HG02973 (cell line): Measurements from ENCODE around the gene SMARCC2.
"Not testable (repeated sequence)": the region's sequence is repeated elsewhere in the genome, so short reads cannot be mapped to it uniquely, and the experiment has no call there.

Experiments
- ATAC-seq: cut with Tn5 transposase; IDR thresholded peaks from one replicate; pipeline ENCODE4 v1.9.1; 2021; ENCODE audit warnings: moderate library complexity; ENCODE audit not compliant: unreplicated experiment

The SMARCC2 gene

DNA sequence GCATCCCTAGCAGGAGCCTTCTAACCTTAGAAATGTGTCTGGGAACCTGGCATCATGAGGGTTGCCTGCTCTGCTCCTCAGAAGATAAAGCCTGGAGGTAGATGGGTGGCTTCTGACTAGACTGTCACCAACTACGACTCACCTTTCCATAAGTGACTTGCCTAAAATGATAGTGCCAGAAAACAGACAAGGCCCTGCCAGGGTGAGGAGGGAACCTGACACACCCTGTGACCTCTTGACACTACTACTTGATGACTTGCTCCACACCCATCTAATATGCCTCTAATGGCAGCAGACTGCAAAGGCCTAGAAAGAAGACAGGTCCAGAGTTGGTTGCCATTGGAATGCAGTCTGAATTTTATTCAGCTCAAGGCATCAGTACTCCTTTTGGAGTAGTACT lies 23.1 kb upstream of the SMARCC2 start:
- ATAC-seq: no peak

DNA sequence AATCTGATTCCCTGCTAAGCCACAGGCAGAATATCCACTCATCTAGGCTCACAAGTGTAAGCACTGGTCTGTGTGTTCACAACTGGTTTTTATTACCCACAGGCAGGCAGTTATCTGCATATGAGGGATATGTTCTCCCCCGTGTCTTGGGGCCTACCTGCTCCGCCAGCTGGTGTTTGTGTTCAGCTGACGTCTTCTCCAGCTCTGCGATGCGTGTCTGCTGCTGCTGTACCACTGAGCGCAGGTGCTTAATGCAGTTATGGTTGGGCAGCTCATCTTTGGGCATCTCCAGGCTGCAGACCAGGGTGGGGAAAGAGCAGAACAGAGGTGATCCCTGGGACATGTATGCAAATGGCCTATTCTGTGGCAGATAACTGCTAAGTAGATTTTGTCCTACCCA lies 18.7 kb upstream of the SMARCC2 start:
- ATAC-seq: no peak

DNA sequence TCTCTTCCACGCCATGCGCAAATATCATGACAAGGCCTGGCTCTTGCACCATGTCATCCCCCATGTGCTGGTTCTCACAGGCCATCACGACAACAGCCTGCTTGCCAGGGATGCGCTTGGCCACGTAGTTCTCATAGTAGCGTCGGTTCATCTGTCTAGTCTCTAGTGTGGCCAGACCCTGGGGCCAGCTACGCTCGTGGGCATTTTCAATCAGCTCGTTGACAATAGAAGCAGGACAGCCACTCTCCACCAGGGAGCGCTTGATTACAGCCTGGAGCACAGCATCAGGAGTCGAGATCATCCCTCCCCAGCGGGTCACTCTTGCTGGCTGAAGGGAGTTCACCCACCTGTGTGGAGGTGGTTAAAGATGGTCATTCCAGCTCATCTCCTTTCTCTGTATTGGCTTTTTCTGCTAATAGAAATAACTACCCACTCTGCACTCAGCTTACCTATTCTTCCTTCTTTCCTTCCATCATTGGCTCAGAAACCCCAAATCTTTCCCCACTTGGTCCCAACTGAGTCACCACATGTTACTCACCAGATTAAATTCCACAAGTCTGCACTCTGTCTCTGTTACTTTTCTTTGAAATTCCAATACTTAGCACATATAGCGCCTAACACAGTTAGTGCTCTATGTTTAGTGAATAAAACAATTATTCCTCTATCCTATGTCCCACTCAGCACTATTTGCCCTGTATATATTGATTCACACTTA lies 17.3 kb upstream of the SMARCC2 start:
- ATAC-seq: no peak

DNA sequence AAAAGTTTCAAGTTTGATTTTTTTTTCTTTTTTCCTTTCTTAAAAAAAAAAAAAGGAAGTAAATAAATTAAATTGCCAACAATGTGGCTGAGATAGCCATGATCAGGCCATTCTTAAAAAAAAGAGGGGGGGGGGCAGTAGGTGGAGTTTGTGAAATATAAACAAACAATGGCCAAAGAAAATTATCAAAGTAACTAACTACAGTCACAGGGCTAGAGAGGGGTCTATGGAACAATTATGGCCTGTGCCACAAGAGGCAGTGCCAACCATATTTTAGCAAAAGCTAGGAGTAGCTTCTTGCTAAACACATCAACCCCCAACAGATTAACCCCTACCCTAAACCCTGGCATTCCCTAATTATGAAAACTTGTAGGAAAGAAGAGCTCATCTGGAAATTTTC lies 16.2 kb upstream of the SMARCC2 start:
- ATAC-seq: no peak

DNA sequence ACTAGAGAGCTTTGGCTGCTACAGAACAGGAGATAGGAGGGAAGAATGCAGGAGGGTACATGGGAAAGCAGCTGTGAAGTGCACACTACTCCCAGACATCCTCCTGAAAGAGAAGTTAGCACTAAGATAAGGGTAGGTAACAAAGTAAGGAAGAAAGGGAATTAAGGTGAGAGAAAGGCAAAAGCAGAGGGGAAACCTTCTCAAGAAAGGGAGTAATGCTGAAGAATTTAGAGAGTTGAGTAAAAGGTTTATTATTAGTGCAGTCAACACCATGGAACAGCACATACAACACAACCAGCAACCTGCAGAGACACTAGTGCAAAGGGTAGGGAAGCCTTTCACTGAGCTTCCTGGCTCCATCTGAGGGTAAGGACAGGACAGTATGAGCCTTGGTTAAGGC lies 15.0 kb upstream of the SMARCC2 start:
- no peak for ATAC-seq

DNA sequence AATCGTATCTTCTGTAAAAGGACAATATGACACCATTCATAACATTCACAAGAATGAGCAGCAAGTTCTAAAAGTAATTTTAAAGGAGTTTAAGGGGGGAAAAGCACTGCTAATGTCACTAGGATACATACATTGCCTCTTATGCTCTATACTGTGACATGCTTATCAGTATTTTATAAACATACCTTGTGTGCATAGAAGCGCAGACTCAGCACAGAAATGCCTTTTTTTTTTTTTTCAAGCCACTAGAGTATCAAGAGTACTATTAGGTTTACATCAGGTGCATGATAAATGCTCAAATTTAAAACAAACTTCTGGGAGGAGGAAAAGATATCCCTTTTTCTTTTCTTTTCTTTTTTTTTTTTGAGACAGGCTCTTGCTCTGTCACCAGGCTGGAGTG lies 13.6 kb upstream of the SMARCC2 start:
- ATAC-seq: no peak

DNA sequence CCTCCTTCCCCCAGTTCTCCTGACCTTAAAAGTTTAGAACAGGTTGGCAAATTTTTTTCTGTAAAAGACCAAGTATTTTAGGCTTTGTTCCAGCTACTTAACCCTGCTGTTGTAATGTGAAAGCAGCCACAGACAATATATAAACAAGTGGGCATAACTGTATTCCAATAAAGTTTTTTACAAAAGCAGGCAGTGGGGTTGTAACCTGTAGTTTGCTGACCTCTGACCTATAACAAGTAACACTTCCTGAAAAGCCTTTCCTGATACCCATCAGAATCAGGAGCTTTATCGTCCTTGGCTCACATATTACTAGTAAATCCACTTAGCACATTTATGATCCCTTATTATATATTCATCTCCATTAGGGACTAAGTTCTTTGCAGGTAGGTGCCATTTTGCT lies 13.1 kb upstream of the SMARCC2 start:
- ATAC-seq: no peak

DNA sequence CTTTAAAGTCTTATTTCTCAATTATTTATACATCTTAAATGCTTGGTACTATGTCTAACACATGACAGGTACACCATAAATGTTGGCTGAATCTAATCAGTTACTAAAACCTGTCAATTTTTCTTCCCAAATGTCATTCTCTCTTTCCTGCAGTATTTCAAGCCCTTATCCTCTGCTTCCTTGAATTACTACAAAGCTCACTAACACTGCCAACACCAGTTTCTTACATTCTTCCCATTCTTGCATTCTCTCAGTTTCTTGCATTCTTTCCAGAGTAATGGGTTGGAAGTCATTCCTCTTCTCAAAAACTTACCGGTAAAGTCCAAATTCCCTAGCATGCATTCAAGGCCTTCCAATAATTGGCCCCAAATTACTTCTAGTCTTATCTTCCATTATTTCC lies 9.6 kb upstream of the SMARCC2 start:
- no peak for ATAC-seq

DNA sequence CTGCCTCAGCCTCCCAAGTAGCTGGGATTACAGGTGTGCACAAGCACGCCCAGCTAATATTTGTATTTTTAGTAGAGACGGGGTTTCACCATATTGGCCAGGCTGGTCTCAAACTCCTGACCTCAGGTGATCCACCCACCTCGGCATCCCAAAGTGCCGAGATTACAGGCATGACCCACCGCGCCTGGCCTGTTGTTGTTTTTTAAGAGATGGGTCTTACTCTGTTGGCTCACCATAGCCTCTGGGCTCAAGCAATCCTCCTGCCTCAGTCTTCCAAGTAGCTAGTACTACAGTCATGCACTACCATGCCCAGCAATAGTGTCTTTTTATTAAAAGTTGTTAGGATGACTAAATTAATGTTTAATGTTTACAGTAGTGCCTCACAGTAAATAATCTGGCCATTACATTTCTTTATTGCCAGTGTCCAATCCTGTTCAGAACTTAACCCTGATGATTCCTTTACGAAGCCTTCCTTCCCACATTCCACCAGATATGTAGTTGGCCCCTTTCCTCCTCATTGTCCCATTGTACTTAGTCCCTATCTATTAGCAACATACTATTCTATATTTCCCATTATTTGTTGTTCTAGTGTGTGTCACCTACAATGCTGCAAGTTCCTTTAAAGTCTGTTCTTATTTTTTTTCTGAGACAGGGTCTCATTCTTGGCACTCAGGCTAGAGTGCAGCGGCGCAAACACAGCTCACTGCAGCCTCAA lies 8.8 kb upstream of the SMARCC2 start:
- ATAC-seq: no peak

DNA sequence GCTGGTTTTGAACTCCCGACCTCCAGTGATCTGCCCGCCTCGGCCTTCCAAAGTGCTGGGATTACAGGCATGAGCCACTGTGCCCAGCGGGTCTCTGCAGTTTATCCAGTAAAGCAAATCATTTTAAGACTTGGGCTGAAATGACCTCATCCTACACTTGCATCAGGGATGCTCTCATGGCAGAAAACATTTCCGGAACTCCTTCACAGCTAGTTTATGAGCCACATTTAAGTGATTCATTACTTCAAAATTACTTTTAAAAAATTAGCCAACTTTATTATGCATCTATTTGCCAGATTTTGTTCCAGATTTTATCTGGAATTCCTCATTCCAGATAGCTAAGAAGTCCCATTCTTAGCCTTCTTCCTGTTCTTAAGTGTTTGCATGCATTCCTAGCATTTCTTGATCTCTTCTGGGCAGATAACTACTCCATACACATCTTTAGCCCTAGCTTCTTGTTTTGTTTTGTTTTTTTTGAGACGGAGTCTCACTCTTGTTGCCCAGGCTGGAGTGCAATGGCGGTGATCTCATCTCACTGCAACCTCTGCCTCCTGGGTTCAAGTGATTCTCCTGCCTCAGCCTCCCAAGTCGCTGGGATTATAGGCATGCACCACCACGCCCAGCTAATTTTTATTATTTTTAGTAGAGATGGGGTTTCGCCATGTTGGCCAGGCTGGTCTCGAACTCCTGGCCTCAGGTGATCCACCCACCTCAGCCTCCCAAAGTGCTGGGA lies 7.7 kb upstream of the SMARCC2 start:
- not testable (repeated sequence) for ATAC-seq

DNA sequence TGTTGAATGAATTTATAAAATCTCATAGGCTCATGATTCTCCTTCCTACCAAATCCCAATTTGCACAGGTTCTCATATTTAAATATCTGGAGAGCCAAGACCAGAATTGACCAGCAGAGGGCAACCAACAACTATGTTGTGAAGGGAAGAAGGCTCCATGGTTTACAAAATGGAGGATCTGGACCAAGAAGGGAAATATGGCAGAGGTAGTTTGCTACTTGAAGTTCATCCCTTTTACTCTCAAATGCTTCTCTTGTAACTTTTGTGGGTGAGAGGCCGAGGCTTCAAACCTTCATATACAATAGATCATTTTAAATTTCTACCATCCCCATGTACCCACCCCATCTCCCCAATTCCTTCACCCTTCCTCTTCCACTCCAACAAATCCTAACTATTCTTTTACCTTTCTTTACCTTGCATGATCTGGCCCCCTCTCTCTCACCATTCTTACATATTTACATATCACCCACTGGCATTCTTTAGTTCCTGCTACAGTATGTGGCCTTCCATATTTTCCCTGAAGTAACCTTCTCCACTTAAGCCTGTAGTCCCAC lies 3.8 kb upstream of the SMARCC2 start:
- no peak for ATAC-seq

DNA sequence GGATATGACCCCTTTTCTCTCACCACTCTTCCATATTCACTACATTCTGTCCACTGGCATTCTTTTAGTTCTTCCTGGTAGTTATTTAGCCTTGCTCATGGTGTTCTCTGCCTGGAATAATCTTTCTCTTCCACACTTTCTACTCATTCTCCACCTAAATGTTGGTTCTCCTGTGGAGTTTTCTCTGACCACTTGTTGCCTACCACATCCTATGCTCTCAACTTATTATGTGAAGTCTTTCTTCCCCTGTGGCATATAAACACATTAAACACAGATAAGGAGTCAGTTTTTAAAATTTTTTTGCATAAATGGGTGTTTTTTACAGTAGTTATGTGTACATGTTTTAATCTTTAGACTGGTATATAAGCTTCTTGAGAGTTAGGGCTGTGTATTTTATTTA lies 3.3 kb upstream of the SMARCC2 start:
- ATAC-seq: no peak

DNA sequence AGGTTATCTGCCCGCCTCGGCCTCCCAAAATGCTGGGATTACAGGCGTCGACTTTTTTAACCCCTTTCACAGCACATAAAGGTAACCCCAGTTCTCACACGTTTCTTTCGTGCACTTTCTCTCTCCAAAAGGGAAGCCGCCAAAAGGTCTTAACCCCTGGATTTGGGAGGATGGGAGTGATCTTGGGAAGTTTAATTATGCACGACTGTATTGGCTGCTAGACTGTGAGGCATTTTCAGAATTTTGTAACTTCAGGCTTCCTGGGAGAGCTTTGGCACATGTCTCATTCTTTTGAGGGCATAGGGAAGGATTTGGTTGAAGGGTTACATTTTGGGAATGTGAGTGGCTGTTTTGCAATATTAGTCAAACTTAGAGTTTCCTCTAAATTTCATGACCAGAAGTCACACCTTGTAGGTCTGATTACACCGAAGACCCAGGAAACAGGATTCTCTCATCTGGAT lies 1.4 kb upstream of the SMARCC2 start:
- no peak for ATAC-seq

DNA sequence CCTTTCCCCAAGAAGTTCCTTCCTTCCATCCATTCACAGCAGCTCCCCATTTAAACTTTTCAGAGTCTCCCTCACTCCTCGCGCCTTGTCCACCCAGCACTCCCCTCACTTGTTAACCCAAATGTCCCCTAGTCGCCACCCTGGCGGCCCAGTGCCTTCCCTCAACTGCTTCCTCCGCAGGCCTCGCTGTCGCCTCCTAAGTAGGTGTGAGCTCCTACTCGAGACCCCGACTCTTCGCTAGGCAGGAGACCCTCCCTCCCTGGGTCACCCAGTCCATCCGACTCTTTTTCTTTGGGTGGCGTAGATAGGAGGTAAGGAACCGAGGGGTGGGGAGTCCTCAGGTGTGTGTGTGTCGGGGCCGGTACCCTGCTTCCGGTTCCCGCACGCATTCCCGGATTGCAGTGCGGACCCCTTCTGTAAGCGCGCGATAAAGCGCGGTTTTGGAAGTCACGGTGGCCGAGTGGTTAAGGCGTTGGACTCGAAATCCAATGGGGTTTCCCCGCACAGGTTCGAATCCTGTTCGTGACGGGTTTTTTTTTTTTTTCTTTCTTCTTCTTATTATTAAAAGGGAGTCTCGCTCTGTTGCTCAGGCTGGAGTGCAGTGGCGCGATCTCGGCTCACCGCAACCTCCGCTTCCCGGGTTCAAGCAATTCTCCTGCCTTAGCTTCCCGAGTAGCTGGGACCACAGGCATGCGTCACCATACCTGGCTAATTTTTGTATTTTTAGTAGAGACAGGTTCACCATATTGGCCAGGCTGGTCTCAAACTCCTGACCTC lies 823 bp upstream of the SMARCC2 start:
- ATAC-seq: peak; percentile 33

DNA sequence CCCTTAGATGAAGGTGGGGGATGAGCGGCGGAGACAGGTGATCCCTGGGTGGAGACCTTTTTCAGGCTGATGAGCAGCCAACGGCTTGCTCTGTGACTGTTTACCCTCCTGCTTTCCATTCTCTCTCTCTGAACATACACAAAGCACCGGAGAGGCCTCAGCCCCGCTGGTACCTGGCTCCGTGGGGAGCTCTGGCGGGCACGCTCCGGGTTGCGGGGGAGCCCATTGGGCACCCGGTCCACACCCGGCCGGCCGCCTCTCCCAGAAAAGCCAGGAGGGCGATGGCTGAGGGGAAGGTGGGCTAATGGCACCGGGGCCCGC lies 545 bp downstream of the SMARCC2 start:
- peak; percentile 2 for ATAC-seq

DNA sequence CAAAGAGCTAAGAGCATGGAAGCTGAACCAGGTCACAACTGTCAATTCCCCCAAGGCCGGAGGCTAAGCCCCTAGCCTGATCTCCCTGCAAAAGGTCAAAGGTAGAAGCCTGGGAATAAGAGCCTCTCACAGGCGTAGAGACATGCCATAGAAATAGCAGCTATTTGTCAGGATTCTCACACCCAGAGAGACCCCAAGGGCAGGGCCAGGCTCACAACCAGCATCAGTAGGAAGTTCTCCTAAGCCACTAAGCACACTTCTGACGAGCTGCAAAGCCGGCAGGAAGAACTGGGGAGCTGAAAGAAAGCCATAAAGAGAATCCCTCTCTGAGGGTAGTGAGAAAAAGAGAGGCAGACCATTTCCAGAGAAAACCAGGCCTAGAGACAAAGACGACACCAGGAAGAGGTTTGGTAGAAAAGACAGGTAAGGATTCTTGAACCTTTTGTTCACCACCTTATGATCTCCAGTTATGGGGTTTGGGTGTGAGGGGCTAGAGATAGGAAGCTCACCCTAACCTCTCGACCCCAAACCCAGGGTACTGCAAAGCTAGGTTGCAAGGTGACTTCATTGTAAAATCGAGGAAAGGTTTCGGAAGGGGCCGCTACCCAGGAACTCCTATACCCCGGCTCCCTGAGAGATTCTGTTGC lies 1.0 kb downstream of the SMARCC2 start:
- no peak for ATAC-seq

DNA sequence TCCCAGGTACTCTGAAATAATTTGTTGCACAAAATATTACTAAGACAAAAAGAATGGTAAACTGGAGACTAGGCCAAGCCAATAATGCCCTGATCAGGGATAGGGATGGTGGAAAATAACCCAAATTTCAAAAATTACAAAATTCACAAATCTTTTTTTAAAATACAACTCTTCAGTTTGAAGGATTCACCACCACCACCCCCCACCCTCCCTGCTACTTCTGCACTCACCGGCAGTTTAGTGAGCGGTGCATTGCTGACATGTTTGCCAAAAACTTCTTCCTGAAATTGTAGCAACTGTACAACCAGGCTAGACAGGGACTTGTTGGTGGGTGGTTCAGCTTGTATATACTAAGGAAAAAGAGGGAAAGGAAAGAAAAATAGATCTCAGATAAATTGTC lies 2.3 kb downstream of the SMARCC2 start:
- no peak for ATAC-seq

DNA sequence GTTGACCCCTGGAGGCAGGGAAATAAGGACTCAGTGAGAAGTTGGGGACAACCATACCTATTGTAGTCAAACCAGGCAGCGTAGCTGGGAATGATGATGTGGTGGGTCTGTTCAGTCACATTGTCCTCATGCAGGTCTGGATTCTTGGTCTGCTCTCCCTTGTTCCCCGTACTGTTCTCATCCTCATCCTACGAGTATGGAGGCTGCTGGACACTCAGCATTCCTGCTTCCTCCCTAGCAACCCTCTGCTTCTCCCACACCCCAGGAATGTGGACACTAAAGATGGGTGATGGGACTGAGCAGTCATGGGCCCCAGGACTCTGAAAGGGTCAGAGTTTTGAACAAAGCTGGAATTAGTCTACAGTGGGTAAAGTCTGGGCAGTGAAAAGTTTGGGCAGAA lies 10.9 kb downstream of the SMARCC2 start:
- no peak for ATAC-seq

DNA sequence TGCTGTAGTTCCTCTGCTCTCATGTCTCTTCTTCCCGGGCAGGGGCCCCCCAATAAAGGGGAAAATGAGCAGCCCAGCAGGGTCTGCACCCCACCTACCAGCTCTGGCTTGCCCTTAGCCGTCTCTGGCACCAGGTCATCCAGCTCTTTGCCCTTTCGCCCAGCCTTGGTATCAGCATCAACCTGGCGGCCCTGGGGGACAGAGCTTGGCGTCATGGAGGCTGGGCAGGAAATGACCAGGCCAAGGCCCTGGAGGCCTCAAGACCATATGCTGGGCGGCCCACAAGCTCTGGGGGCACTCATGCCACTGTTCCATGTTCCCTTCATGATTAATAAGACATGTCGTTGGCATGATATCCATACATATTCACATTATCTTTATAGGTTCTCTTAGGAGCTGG lies 16.4 kb downstream of the SMARCC2 start:
- ATAC-seq: no peak

DNA sequence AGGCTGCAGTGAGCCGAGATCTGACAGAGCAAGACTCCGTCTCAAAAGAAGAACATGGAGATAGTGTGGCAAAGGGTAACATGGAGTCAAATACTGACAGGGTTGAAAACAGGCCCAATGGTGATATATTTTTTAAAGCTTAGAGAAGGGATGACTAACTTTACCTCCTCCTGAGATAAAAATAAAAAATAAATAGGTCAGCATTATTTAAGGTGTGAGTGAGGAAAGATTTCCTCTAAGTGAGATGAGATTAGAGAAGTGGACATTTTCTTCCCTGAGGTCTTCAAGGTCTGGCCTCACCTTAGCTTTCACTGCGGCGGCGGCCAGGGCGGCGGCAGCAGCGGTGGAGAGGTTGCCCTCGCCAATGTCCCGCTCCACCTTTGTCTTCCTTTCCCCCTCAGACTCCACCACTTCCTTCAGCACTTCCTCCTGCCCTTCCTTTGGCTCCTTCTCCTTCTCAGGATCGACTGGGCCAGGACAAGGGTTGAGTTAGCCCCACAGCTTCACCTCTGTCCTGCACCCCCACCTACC lies 20.0 kb downstream of the SMARCC2 start:
- no peak for ATAC-seq
